A549 (cell line): ENCODE data around the gene ENTPD7. TPM values are rescaled to one million over a fixed set of nuclear protein-coding genes. Genes with fewer than 3 reads are reported as not detected.

Experiments used
- ATAC-seq, 2 experiments: fragments of 200-7000 bp in 1 of 2; fragments of >200 bp in 1 of 2; cut with Nextera tagmentation in 1 of 2; cut with Tn5 transposase in 1 of 2; 3 replicates each; pipeline versions ENCODE4 v1.8.0 to v1.9.1; 2018 to 2020; ENCODE audit warnings: mild to moderate bottlenecking in 1 of 2, moderate library complexity in 1 of 2
- CTCF ChIA-PET: fragments of 300-600 bp; sonication (Branson Sonifier 250); formaldehyde crosslinking; extraction: SDS; loops from one replicate; lab custom pipeline; 2021; ENCODE audit warnings: antibody characterized with exemption, inconsistent platforms; lab: Yijun Ruan, JAX
- POLR2A ChIA-PET: fragments of 350-600 bp; formaldehyde crosslinking; extraction: SDS; loops from one replicate; lab custom pipeline; 2021; ENCODE audit warnings: antibody characterized with exemption, inconsistent platforms; lab: Yijun Ruan, JAX
- DNase-seq, 2 experiments: peaks; one replicate each; pipeline versions ENCODE4 v3.0.0 to v3.0.0-alpha.2; 2011 to 2016; ENCODE audit warnings: low read depth in 1 of 2, low spot score in 1 of 2
- FAIRE-seq: peaks from 2 replicates; lab custom pipeline; 2011; peaks lifted over from hg19 to GRCh38; lab: Jason Lieb, UNC
- H3K27ac ChIP-seq, 2 experiments: fragments of >200 bp; sonication (Bioruptor Twin); formaldehyde crosslinking; 3 replicates each; pipeline ENCODE4 v1.5.1; 2016 to 2017
- H3K4me1 ChIP-seq: fragments of >200 bp; sonication (Bioruptor Twin); formaldehyde crosslinking; 3 replicates; pipeline ENCODE4 v1.6.1; 2016
- H3K4me2 ChIP-seq: fragments of >200 bp; sonication (Bioruptor Twin); formaldehyde crosslinking; 3 replicates; pipeline ENCODE4 v1.6.1; 2016
- H3K4me3 ChIP-seq: fragments of >200 bp; sonication (Bioruptor Twin); formaldehyde crosslinking; 3 replicates; pipeline ENCODE4 v1.5.1; 2016
- H3K9me3 ChIP-seq: fragments of >200 bp; sonication (Bioruptor Twin); formaldehyde crosslinking; 3 replicates; pipeline ENCODE4 v1.6.1; 2016
- CBX2 ChIP-seq: fragments of 200-600 bp; sonication (generic); IDR thresholded peaks from 2 replicates; pipeline ENCODE4 v1.6.1; 2016; ENCODE audit warnings: low read depth, mild to moderate bottlenecking, borderline replicate concordance
- CBX8 ChIP-seq: fragments of 200-600 bp; sonication (generic); IDR thresholded peaks from 2 replicates; pipeline ENCODE4 v1.6.1; 2016
- CEBPB ChIP-seq, 2 experiments: fragments of >200 bp in 1 of 2; sonication (Bioruptor Twin) in 1 of 2; formaldehyde crosslinking in 1 of 2; IDR thresholded peaks; 2 replicates each; pipeline ENCODE4 v1.6.1; 2012 to 2016
- CTCF ChIP-seq: fragments of >200 bp; sonication (Bioruptor Twin); formaldehyde crosslinking; IDR thresholded peaks from 3 replicates; pipeline ENCODE4 v1.5.1; 2016
- EHMT2 ChIP-seq: fragments of 200-600 bp; sonication (generic); IDR thresholded peaks from 2 replicates; pipeline ENCODE4 v1.6.1; 2016; ENCODE audit warnings: antibody characterized with exemption, low read depth, mild to moderate bottlenecking, moderate library complexity
- ESRRA ChIP-seq: fragments of 150-350 bp; IDR thresholded peaks from 2 replicates; pipeline ENCODE4 v1.6.1; 2014; ENCODE audit warnings: mild to moderate bottlenecking, low read length, borderline replicate concordance
- FOXS1 ChIP-seq: fragments of 250-450 bp; sonication (Bioruptor Pico); IDR thresholded peaks from 2 replicates; pipeline ENCODE4 v1.5.0; 2020; ENCODE audit warnings: mild to moderate bottlenecking, moderate library complexity
- JUN ChIP-seq, 2 experiments: fragments of >200 bp; sonication (Bioruptor Twin); formaldehyde crosslinking; IDR thresholded peaks; 2 replicates in 1 of 2; 3 replicates in 1 of 2; pipeline ENCODE4 v1.6.1; 2016 to 2017
- JUNB ChIP-seq: fragments of >200 bp; sonication (Bioruptor Twin); formaldehyde crosslinking; IDR thresholded peaks from 2 replicates; pipeline ENCODE4 v1.6.1; 2016
- KDM5A ChIP-seq: fragments of 200-600 bp; sonication (generic); IDR thresholded peaks from 2 replicates; pipeline ENCODE4 v1.6.1; 2016; ENCODE audit warnings: antibody characterized with exemption, mild to moderate bottlenecking
- MAZ ChIP-seq: fragments of 150-350 bp; IDR thresholded peaks from 2 replicates; pipeline ENCODE4 v1.6.1; 2014; ENCODE audit warnings: antibody characterized with exemption, low read depth, low read length, borderline replicate concordance
- MYC ChIP-seq: IDR thresholded peaks from 2 replicates; pipeline ENCODE4 v1.6.1; 2012; ENCODE audit warnings: mild to moderate bottlenecking, inconsistent platforms, low read length, improper control_type of control experiment, borderline replicate concordance
- NFE2L2 ChIP-seq: fragments of 150-350 bp; conservative IDR thresholded peaks from 2 replicates; pipeline ENCODE4 v1.6.1; 2014; ENCODE audit warnings: low read length
- PHF8 ChIP-seq: fragments of 200-600 bp; sonication (generic); IDR thresholded peaks from 2 replicates; pipeline ENCODE4 v1.6.1; 2016; ENCODE audit warnings: low read depth, mild to moderate bottlenecking, antibody characterized with exemption, moderate library complexity, borderline replicate concordance
- POLR2AphosphoS2 ChIP-seq: conservative IDR thresholded peaks from 2 replicates; pipeline ENCODE4 v1.6.1; 2012; ENCODE audit warnings: low read length, improper control_type of control experiment, inconsistent platforms
- RAD21 ChIP-seq, 2 experiments: fragments of >200 bp in 1 of 2; sonication (Bioruptor Twin) in 1 of 2; formaldehyde crosslinking in 1 of 2; IDR thresholded peaks in 1 of 2; conservative IDR thresholded peaks in 1 of 2; 2 replicates in 1 of 2; 3 replicates in 1 of 2; pipeline ENCODE4 v1.6.1; 2012 to 2018; ENCODE audit warnings: inconsistent platforms in 1 of 2
- RARB ChIP-seq: fragments of 250-450 bp; sonication (Bioruptor Pico); IDR thresholded peaks from 2 replicates; pipeline ENCODE4 v1.8.0; 2021; ENCODE audit warnings: mild to moderate bottlenecking, moderate library complexity
- RCOR1 ChIP-seq: fragments of 150-350 bp; IDR thresholded peaks from 2 replicates; pipeline ENCODE4 v1.6.1; 2014; ENCODE audit warnings: antibody characterized with exemption, low read length, low read depth
- SMC3 ChIP-seq: fragments of >200 bp; sonication (Bioruptor Twin); formaldehyde crosslinking; IDR thresholded peaks from 3 replicates; pipeline ENCODE4 v1.6.1; 2018; ENCODE audit warnings: inconsistent platforms
- SREBF2 ChIP-seq: fragments of 450-650 bp; IDR thresholded peaks from 2 replicates; pipeline ENCODE4 v1.6.1; 2014; ENCODE audit warnings: mild to moderate bottlenecking, moderate library complexity
- USF2 ChIP-seq: fragments of 450-650 bp; IDR thresholded peaks from 2 replicates; pipeline ENCODE4 v1.6.1; 2014; ENCODE audit warnings: antibody characterized with exemption
- ZC3H11A ChIP-seq: fragments of 450-650 bp; IDR thresholded peaks from 2 replicates; pipeline ENCODE4 v1.6.1; 2014; ENCODE audit warnings: antibody characterized with exemption, mild to moderate bottlenecking
- ZFP36 ChIP-seq: fragments of 450-650 bp; IDR thresholded peaks from 2 replicates; pipeline ENCODE4 v1.6.1; 2014; ENCODE audit warnings: borderline replicate concordance; ENCODE audit not compliant: partially characterized antibody
- WGBS: methylation state at CpG from one replicate; pipeline ENCODE4 v1.1.6; 2017; ENCODE audit errors: missing lambda C conversion rate; 5-methylcytosine and 5-hydroxymethylcytosine counted together
- polyA plus RNA-seq, 4 experiments: library from polyadenylated mRNA; depleted of rRNA in 3 of 4; stranded (reverse); fragments of >200 nt; fragmentation: RNase III in 1 of 4; extraction: RNeasy Plus Mini Kit Qiagen cat#74134 plus additional on column Dnase treatment in 1 of 4; gene quantifications; 2 replicates in 3 of 4; 3 replicates in 1 of 4; pipeline ENCODE4 v1.2.3, GENCODE V29; 2011 to 2017
- TF ChIP-seq, protein P1 (sequence below): IDR thresholded peaks from 2 replicates; pipeline ENCODE4 v1.6.1; 2012
- TF ChIP-seq, protein P2 (sequence below): fragments of 250-450 bp; sonication (Bioruptor Pico); IDR thresholded peaks from 2 replicates; pipeline ENCODE4 v1.5.0; 2021; ENCODE audit warnings: mild to moderate bottlenecking, moderate library complexity, borderline replicate concordance

The ENTPD7 gene
- polyA plus RNA-seq, 2 of the 4 experiments (the other 2 are of a cell fraction): 6.8 to 10.4 TPM

DNA sequence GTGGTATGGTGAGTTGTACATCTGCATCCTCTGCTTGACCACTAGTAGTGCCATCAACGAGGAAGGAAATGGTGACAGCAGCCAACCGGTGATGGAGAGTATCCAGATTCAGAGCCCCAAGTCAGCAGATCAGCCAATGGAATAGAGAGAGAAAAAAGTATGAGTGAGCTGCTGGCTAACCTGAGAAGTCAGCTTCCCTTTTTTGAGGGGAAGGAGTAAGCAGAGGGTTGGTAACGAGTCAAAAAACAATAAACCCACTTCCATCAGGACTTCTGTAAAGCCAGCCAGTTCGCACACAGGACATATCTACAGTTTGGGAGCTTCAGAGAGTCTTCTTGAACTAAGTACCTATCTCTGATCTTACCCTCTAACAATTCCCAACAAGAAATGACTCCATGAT lies 48.0 kb upstream of the ENTPD7 start:
- no peak for DNase-seq
- FAIRE-seq: no peak
- CTCF ChIA-PET: interaction anchor here (0.6 to 18.1 kb wide), 38 partner anchors 9 to 1143 kb away, joined by 3 to 260 read pairs (median 5); partner anchors contain the start of gene GOT1
- no peak overlapping the region for H3K27ac ChIP-seq
- TF ChIP-seq CBX8: no peak
- no peak for TF ChIP-seq CEBPB (IDR thresholded peaks at IDR 0.05)
- no peak for TF ChIP-seq MYC
- no peak for TF ChIP-seq CTCF
- TF ChIP-seq JUNB: no peak
- TF ChIP-seq FOXS1 (CRISPR knock-in tag): no peak
- no peak for TF ChIP-seq POLR2AphosphoS2
- TF ChIP-seq, protein P1, sequence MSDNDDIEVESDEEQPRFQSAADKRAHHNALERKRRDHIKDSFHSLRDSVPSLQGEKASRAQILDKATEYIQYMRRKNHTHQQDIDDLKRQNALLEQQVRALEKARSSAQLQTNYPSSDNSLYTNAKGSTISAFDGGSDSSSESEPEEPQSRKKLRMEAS: no peak
- TF ChIP-seq RCOR1: no peak
- no peak for TF ChIP-seq JUN (IDR thresholded peaks at IDR 0.05)
- TF ChIP-seq ESRRA: no peak
- TF ChIP-seq RARB (CRISPR knock-in tag): no peak
- TF ChIP-seq MAZ: no peak
- TF ChIP-seq KDM5A: no peak
- TF ChIP-seq, all 56 proteins: peak for 0
- ATAC-seq: no peak
- Histone ChIP-seq H3K9me3 (no peaks in the 10 kb centered on the region), H3K4me2 (no peak overlapping the region), H3K4me3 (no peak overlapping the region), H3K4me1 (no peaks in the 10 kb centered on the region)
- 85% methylated on average over 4 of the region's 4 CpGs for WGBS
- POLR2A ChIA-PET: interaction anchor here (1.2 to 2.0 kb wide), 2 partner anchors 9 to 10 kb away, joined by 3 to 5 read pairs; partner anchors contain the start of gene SLC25A28

DNA sequence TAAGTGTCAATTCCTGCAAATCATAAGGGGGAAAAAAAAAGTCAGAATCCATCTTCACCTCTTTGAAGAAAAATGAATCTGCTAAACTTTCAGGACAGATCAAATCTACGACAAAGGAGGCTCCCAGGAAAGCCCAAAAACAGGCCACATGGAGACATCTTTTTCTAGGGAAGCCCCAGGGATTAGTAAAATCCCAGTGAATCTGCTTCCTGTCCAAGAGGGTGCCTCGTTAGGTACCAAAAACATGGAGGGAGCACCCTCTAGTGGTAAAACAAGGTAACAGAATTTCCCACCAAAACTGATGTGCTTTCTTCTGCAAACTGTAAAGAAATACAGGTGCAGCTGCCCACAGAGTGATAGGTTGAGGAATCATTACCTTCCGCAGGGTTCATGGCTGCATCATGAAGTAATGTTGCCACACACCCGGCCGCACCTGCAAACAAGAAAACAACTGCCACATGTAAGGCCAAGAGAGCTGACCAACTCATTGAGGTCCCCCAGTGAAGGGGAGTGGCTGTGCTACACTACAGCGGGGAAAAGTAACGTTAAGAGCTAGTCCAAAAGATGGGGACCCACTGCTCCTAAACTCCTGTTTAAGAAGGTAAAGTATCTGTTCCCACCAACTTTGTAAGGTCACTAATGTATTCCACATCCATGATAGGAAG lies 47.0 kb upstream of the ENTPD7 start:
- no peak overlapping the region for H3K4me2 ChIP-seq
- WGBS: 21% methylated on average over 7 of the region's 7 CpGs
- ChIA-PET POLR2A (interaction anchor here (1.2 to 2.0 kb wide), 2 partner anchors 8 to 9 kb away, joined by 3 to 5 read pairs; partner anchors contain the start of gene SLC25A28), CTCF (interaction anchor here (0.7 to 18.1 kb wide), 53 partner anchors 10 to 1144 kb away, joined by 3 to 260 read pairs (median 4); partner anchors contain the start of gene GOT1)
- DNase-seq (peak; percentile 68 to 77), ATAC-seq (peak; percentile 87 to 90), FAIRE-seq (no peak)
- H3K4me3 ChIP-seq: no peak overlapping the region
- H3K27ac ChIP-seq: no peak overlapping the region
- no peaks in the 10 kb centered on the region for H3K9me3 ChIP-seq
- H3K4me1 ChIP-seq: peaks cover 4% of the 10 kb centered on the region; the same call in 2 of the 3 replicates
- TF ChIP-seq USF2 (no peak), ZC3H11A (no peak), EHMT2 (no peak), RARB (CRISPR knock-in tag) (no peak), PHF8 (no peak), RAD21 (conservative IDR thresholded peaks at IDR 0.05 in 1 of 2, IDR thresholded peaks at IDR 0.05 in 1 of 2) (peak; percentile 88), NFE2L2 (no peak), ZFP36 (no peak), CTCF (peak; percentile 91), CBX2 (no peak), POLR2AphosphoS2 (no peak), SREBF2 (no peak), SMC3 (peak; percentile 84)
- TF ChIP-seq, protein P1: peak; percentile 44; the same call in 1 of the 2 replicates
- TF ChIP-seq, protein P2, sequence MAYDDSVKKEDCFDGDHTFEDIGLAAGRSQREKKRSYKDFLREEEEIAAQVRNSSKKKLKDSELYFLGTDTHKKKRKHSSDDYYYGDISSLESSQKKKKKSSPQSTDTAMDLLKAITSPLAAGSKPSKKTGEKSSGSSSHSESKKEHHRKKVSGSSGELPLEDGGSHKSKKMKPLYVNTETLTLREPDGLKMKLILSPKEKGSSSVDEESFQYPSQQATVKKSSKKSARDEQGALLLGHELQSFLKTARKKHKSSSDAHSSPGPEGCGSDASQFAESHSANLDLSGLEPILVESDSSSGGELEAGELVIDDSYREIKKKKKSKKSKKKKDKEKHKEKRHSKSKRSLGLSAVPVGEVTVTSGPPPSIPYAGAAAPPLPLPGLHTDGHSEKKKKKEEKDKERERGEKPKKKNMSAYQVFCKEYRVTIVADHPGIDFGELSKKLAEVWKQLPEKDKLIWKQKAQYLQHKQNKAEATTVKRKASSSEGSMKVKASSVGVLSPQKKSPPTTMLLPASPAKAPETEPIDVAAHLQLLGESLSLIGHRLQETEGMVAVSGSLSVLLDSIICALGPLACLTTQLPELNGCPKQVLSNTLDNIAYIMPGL (CRISPR knock-in tag): no peak
